Fibroblast of lung (primary cell): ENCODE results near the gene TNKS1BP1. TPM values are rescaled to one million over a fixed set of nuclear protein-coding genes. Genes with fewer than 3 reads are reported as not detected.

Experiments
- DNase-seq, 2 donors: peaks; one replicate each; pipeline versions ENCODE4 v3.0.0 to v3.0.0-alpha.2; 2010; ENCODE audit warnings: low read depth in 2 of 2
- H2AFZ ChIP-seq: 2 replicates; pipeline ENCODE4 v1.5.1; 2012; ENCODE audit warnings: low read length, control low read depth, inconsistent platforms
- H3K27ac ChIP-seq: 2 replicates; pipeline ENCODE4 v1.5.1; 2011; ENCODE audit warnings: low read length, control low read depth; ENCODE audit not compliant: insufficient read depth
- H3K27me3 ChIP-seq: 2 replicates; pipeline ENCODE4 v1.5.1; 2011; ENCODE audit warnings: mild to moderate bottlenecking, low read length; ENCODE audit not compliant: control insufficient read depth, insufficient read depth
- H3K36me3 ChIP-seq: 2 replicates; pipeline ENCODE4 v1.5.1; 2011; ENCODE audit warnings: low read length; ENCODE audit not compliant: control insufficient read depth, insufficient read depth
- H3K4me1 ChIP-seq: 2 replicates; pipeline ENCODE4 v1.5.1; 2011; ENCODE audit warnings: low read length; ENCODE audit not compliant: control insufficient read depth, insufficient read depth; ENCODE audit errors: extremely low read depth
- H3K4me2 ChIP-seq: 2 replicates; pipeline ENCODE4 v1.5.1; 2011; ENCODE audit warnings: low read length, control low read depth; ENCODE audit not compliant: insufficient read depth; ENCODE audit errors: extremely low read depth
- H3K4me3 ChIP-seq, 4 experiments: fragments of 200-600 bp in 1 of 4; sonication (generic) in 1 of 4; replicated peaks in 1 of 4; 2 replicates each; pipeline ENCODE4 v1.5.1; 2011 to 2016; ENCODE audit warnings: low read length in 4 of 4, low read depth in 3 of 4, mild to moderate bottlenecking in 3 of 4, control low read depth in 2 of 4, inconsistent platforms in 1 of 4, mixed read lengths in 1 of 4; ENCODE audit not compliant: insufficient read depth in 1 of 4; ENCODE audit errors: control extremely low read depth in 1 of 4
- H3K79me2 ChIP-seq: 2 replicates; pipeline ENCODE4 v1.5.1; 2012; ENCODE audit warnings: mild to moderate bottlenecking, low read length, inconsistent platforms; ENCODE audit not compliant: control insufficient read depth, insufficient read depth
- H3K9ac ChIP-seq: 2 replicates; pipeline ENCODE4 v1.5.1; 2011; ENCODE audit warnings: mild to moderate bottlenecking, low read length, control low read depth; ENCODE audit not compliant: insufficient read depth
- H3K9me3 ChIP-seq: 2 replicates; pipeline ENCODE4 v1.5.1; 2012; ENCODE audit warnings: low read depth, low read length; ENCODE audit not compliant: control insufficient read depth, insufficient read depth
- H4K20me1 ChIP-seq: 2 replicates; pipeline ENCODE4 v1.5.1; 2011; ENCODE audit warnings: low read length; ENCODE audit not compliant: control insufficient read depth, insufficient read depth; ENCODE audit errors: extremely low read depth
- CTCF ChIP-seq, 2 donors: IDR thresholded peaks in 1 of 2; conservative IDR thresholded peaks in 1 of 2; 1 replicate in 1 of 2; 2 replicates in 1 of 2; pipeline ENCODE4 v1.5.1; 2011 to 2012; ENCODE audit warnings: low read length in 2 of 2, control low read depth in 1 of 2, inconsistent platforms in 1 of 2, low read depth in 1 of 2, mild to moderate bottlenecking in 1 of 2
- EZH2 ChIP-seq: IDR thresholded peaks from 2 replicates; pipeline ENCODE4 v1.5.1; 2012; ENCODE audit warnings: low read length, control low read depth, mild to moderate bottlenecking; ENCODE audit errors: missing control alignments
- polyA plus RNA-seq, 2 donors: library from polyadenylated mRNA; depleted of rRNA in 1 of 2; stranded (reverse) in 1 of 2; unstranded in 1 of 2; fragments of >200 nt; gene quantifications; 2 replicates each; pipeline ENCODE4 v1.2.1, GENCODE V29; 2011 to 2012; ENCODE audit warnings: missing spikeins in 1 of 2
- total RNA-seq: library from RNA; depleted of rRNA; stranded (reverse); fragments of >200 nt; gene quantifications from 2 replicates; pipeline ENCODE4 v1.2.1, GENCODE V29; 2014

TNKS1BP1 gene
- total and polyA plus RNA-seq, 2 donors (not counting 1 experiment from before 2014, with no cell fraction given) = 70.2 to 111 TPM

DNA sequence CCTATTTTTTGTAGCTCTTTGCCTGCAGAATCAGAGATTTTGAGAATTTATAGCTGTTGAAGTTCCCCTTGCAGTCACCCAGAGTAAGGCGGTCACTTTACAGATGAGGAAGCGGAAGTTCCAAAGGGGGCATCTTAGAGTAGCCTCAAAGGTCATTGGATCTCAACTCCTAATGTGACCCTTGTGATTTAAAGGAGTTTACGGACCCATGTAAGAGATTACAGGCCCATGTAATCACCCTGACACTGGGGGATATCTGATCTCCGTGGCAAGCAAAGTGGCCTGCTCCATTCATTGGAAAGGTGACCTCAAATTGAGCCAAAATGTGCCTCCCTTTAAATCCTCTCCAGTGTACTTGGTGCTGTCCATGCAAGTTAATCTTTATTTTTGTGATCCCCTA is 29.1 kb upstream of the TNKS1BP1 start:
- Histone ChIP-seq H3K27ac (no peak overlapping the region), H3K9me3 (no peaks in the 10 kb centered on the region), H3K4me3 (no peak overlapping the region), H2AFZ (no peak overlapping the region), H3K4me2 (no peak overlapping the region), H3K36me3 (no peaks in the 10 kb centered on the region), H3K9ac (no peak overlapping the region), H3K27me3 (no peaks in the 10 kb centered on the region), H3K79me2 (no peaks in the 10 kb centered on the region), H4K20me1 (no peaks in the 10 kb centered on the region), H3K4me1 (no peaks in the 10 kb centered on the region)
- TF ChIP-seq EZH2 (no peak), CTCF (conservative IDR thresholded peaks at IDR 0.05 in 1 of 2, IDR thresholded peaks at IDR 0.05 in 1 of 2; ENCODE audit: low read depth in 1 of 2, low read length in 2 of 2) (no peak)
- DNase-seq = no peak

GRCh38 chr11:57353446-57353845 is 28.7 kb upstream of the TNKS1BP1 start:
- TF ChIP-seq EZH2 (no peak), CTCF (conservative IDR thresholded peaks at IDR 0.05 in 1 of 2, IDR thresholded peaks at IDR 0.05 in 1 of 2; ENCODE audit: low read depth in 1 of 2, low read length in 2 of 2) (no peak)
- no peaks in the 10 kb centered on the region for H3K9me3 ChIP-seq
- H3K4me1 ChIP-seq = no peaks in the 10 kb centered on the region
- no peak overlapping the region for H2AFZ ChIP-seq
- H3K27ac ChIP-seq = no peak overlapping the region
- H3K4me2 ChIP-seq = no peak overlapping the region
- no peaks in the 10 kb centered on the region for H3K79me2 ChIP-seq
- H3K9ac ChIP-seq = no peak overlapping the region
- H3K27me3 ChIP-seq = no peaks in the 10 kb centered on the region
- H3K36me3 ChIP-seq = no peaks in the 10 kb centered on the region
- no peak overlapping the region for H3K4me3 ChIP-seq
- no peak for DNase-seq
- H4K20me1 ChIP-seq = no peaks in the 10 kb centered on the region

DNA sequence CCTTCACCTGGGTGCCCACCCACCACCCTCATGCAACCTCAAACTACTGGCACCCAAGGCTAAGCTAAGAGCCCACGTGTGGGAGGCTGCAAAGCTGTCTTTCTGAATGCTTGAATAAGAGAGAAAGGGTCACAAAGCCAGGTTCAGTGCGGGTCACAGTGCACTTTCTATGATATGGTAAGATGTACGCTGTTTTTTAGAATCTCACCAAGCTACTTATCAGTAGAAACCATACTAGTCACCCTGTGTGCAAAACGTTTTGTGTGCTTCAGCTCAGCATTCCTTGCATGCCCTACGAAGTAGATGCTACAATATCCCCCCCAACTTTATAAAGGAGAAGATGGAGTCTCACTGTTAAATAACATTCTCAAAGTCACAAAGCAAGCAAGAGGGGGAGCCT is 28.3 kb upstream of the TNKS1BP1 start:
- DNase-seq = no peak
- Histone ChIP-seq H3K27ac (no peak overlapping the region), H3K27me3 (no peaks in the 10 kb centered on the region), H3K79me2 (no peaks in the 10 kb centered on the region), H3K4me2 (no peak overlapping the region), H3K4me1 (no peaks in the 10 kb centered on the region), H4K20me1 (no peaks in the 10 kb centered on the region), H3K36me3 (no peaks in the 10 kb centered on the region), H3K9ac (no peak overlapping the region), H2AFZ (no peak overlapping the region), H3K9me3 (no peaks in the 10 kb centered on the region), H3K4me3 (no peak overlapping the region)
- TF ChIP-seq EZH2 (no peak), CTCF (conservative IDR thresholded peaks at IDR 0.05 in 1 of 2, IDR thresholded peaks at IDR 0.05 in 1 of 2; ENCODE audit: low read depth in 1 of 2, low read length in 2 of 2) (no peak)
